ENCODE measurements around the gene TNFAIP3.
A peak's percentile ranks its signal among the peaks of the same experiment; 100 is the strongest.

TNFAIP3 gene

GRCh38 chr6:137873273-137873762 is 6.3 kb downstream of the TNFAIP3 start:
- TF ChIP-seq POLR2A (IDR thresholded peaks at IDR 0.05; ENCODE audit: low read length) (no peak), GATA1 (IDR thresholded peaks at IDR 0.05; ENCODE audit: low read depth, low read length) (no peak)
- peak in 1 of 2 experiments; percentile 37 for DNase-seq

GRCh38 chr6:137874204-137875057 is 7.4 kb downstream of the TNFAIP3 start:
- DNase-seq, result no peak
- no peak for TF ChIP-seq GATA1 (IDR thresholded peaks at IDR 0.05; ENCODE audit: low read depth, low read length)
- TF ChIP-seq POLR2A (IDR thresholded peaks at IDR 0.05; ENCODE audit: low read length), result no peak

GRCh38 chr6:137875058-137875520 is 8.0 kb downstream of the TNFAIP3 start:
- TF ChIP-seq POLR2A (IDR thresholded peaks at IDR 0.05; ENCODE audit: low read length) (no peak), GATA1 (IDR thresholded peaks at IDR 0.05; ENCODE audit: low read depth, low read length) (no peak)
- no peak for DNase-seq

GRCh38 chr6:137875606-137876005 is 8.5 kb downstream of the TNFAIP3 start:
- no peak for DNase-seq
- TF ChIP-seq GATA1 (IDR thresholded peaks at IDR 0.05; ENCODE audit: low read depth, low read length) (no peak), POLR2A (IDR thresholded peaks at IDR 0.05; ENCODE audit: low read length) (no peak)

GRCh38 chr6:137876547-137876946 is 9.5 kb downstream of the TNFAIP3 start:
- DNase-seq, result no peak
- TF ChIP-seq GATA1 (IDR thresholded peaks at IDR 0.05; ENCODE audit: low read depth, low read length) (no peak), POLR2A (IDR thresholded peaks at IDR 0.05; ENCODE audit: low read length) (no peak)

- TF ChIP-seq POLR2A (IDR thresholded peaks at IDR 0.05; ENCODE audit: low read length) (no peak), GATA1 (IDR thresholded peaks at IDR 0.05; ENCODE audit: low read depth, low read length) (no peak)
- DNase-seq, result no peak
Observed at GRCh38 chr6:137877113-137877512, 10.1 kb downstream of the TNFAIP3 start.

- TF ChIP-seq GATA1 (IDR thresholded peaks at IDR 0.05; ENCODE audit: low read depth, low read length) (no peak), POLR2A (IDR thresholded peaks at IDR 0.05; ENCODE audit: low read length) (no peak)
- no peak for DNase-seq
Observed at GRCh38 chr6:137877606-137878005, 10.5 kb downstream of the TNFAIP3 start.

- DNase-seq, result no peak
Observed at GRCh38 chr6:137878029-137878428, 11.0 kb downstream of the TNFAIP3 start.

GRCh38 chr6:137878486-137879285 is 11.6 kb downstream of the TNFAIP3 start:
- no peak for TF ChIP-seq POLR2A (IDR thresholded peaks at IDR 0.05; ENCODE audit: low read length)
- TF ChIP-seq GATA1 (IDR thresholded peaks at IDR 0.05; ENCODE audit: low read depth, low read length), result no peak
- DNase-seq, result no peak

More at GRCh38 chr6:137878029-137878428, 11.0 kb downstream of the TNFAIP3 start:
- no peak for TF ChIP-seq POLR2A (IDR thresholded peaks at IDR 0.05; ENCODE audit: low read length)
- TF ChIP-seq GATA1 (IDR thresholded peaks at IDR 0.05; ENCODE audit: low read depth, low read length), result no peak

GRCh38 chr6:137879299-137879698 is 12.2 kb downstream of the TNFAIP3 start:
- DNase-seq, result no peak
- TF ChIP-seq GATA1 (IDR thresholded peaks at IDR 0.05; ENCODE audit: low read depth, low read length) (no peak), POLR2A (IDR thresholded peaks at IDR 0.05; ENCODE audit: low read length) (no peak)

GRCh38 chr6:137879885-137880745 is 13.1 kb downstream of the TNFAIP3 start:
- TF ChIP-seq POLR2A (IDR thresholded peaks at IDR 0.05; ENCODE audit: low read length) (no peak), GATA1 (IDR thresholded peaks at IDR 0.05; ENCODE audit: low read depth, low read length) (no peak)
- DNase-seq, result no peak

GRCh38 chr6:137880746-137881521 is 13.9 kb downstream of the TNFAIP3 start:
- TF ChIP-seq POLR2A (IDR thresholded peaks at IDR 0.05; ENCODE audit: low read length) (no peak), GATA1 (IDR thresholded peaks at IDR 0.05; ENCODE audit: low read depth, low read length) (no peak)
- DNase-seq, result no peak

GRCh38 chr6:137881522-137881886 is 14.4 kb downstream of the TNFAIP3 start:
- DNase-seq, result no peak
- TF ChIP-seq POLR2A (IDR thresholded peaks at IDR 0.05; ENCODE audit: low read length), result no peak
- no peak for TF ChIP-seq GATA1 (IDR thresholded peaks at IDR 0.05; ENCODE audit: low read depth, low read length)

All from erythroblast (primary cell).